GM21717 (cell line): Measurements from ENCODE around the gene ALCAM.

ENCODE experiments used
- ATAC-seq: cut with Tn5 transposase; IDR thresholded peaks from one replicate; pipeline ENCODE4 v1.9.1; 2021; ENCODE audit warnings: mild to moderate bottlenecking, moderate library complexity; ENCODE audit not compliant: unreplicated experiment

ALCAM gene

GRCh38 chr3:105466495-105467404 lies 100.0 kb downstream of the ALCAM start:
- no peak for ATAC-seq

DNA sequence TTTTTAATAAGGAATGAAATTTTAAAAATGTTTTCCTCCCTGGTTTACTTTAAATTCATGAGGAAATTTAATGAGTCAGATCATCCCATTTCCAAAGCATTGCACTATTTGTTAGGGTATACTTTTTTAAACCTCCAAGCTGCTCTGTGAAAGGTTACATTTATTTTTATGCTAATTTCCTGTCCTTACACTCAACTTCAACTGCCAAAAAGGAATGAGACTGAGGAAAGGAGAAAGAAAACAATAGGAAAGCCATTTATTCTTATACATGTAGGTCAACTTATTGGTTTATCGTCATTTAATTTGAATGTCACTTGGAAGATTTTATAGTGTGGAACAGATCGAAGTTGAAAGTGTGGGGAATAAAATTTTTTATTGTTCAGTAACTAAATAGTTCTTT lies 104.1 kb downstream of the ALCAM start:
- ATAC-seq, result no peak

DNA sequence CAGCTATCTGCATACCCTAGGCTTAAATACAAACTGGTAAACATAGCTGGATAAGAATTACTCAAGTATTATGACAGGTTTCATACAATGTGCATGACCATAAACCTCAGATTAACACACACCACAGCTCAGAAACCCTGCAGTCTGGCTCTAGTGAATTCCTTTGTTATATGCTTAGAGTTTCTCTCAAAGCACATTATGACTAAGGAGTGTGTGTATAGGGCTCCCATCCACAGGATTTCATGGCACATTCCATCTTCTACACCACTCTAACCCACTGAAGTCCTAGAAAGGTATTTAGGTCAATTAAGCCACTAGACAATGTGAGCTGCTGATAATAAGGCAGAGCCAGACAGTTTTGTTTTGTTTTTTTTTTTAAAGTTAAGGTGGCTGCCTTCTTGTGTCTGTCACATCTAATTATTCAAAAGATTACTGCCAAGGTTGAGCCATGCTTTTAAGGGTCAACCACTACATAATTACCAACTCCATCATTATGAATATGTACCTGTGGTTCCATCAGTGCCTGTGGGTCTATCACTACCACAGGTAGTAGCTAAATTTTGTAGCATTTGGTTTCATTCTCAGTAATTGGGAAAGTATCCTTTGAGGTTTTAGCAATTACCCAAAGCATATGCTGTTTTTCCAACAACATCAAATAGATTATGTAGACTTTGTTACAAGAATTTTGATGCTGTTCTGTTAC lies 107.0 kb downstream of the ALCAM start:
- peak; percentile 72 for ATAC-seq

GRCh38 chr3:105480768-105481167 lies 114.1 kb downstream of the ALCAM start:
- ATAC-seq, result no peak

GRCh38 chr3:105483476-105483875 lies 116.8 kb downstream of the ALCAM start:
- no peak for ATAC-seq

DNA sequence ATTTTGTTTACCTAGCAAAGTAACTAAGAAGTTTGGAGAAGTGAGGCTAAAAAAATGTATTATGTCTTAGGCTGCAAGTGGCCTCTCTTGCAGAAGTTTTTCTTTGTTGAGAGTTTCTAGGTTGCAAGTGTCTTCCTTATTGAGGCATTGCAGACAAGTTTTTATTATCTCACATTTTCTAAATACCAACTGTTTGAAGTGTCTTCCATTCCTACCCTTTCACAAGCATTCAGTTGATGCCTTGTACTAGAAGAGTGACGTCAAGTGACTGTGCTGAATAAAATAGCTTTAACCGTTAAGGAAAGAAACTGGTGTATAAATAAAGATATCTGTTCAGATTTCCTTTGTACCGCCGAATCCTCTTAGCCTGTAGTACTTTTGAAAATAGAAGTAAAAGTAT lies 123.3 kb downstream of the ALCAM start:
- ATAC-seq, result no peak

GRCh38 chr3:105493305-105493892 lies 126.7 kb downstream of the ALCAM start:
- ATAC-seq, result no peak

- ATAC-seq, result no peak
Observed at GRCh38 chr3:105495021-105495420, 128.3 kb downstream of the ALCAM start.

- no peak for ATAC-seq
Observed at GRCh38 chr3:105496343-105496742, 129.6 kb downstream of the ALCAM start.

DNA sequence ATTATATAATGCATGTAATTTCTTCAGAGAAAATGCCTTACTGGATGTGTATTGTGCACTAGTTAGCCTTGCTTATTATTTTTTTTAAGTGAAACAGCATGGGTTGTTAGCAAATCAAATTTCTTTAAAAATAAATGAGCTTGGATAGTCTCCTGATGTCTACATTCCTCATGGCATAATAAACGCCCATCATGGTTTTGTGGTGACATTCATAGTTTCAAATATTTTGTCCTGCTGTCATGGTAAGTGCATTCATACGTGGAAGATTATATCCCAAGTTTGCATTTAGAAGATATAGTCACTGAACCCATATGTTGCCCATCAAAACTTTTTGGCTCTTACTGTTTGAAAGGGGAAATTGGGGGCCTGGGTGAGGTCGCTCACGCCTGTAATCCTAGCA lies 130.7 kb downstream of the ALCAM start:
- ATAC-seq, result no peak

DNA sequence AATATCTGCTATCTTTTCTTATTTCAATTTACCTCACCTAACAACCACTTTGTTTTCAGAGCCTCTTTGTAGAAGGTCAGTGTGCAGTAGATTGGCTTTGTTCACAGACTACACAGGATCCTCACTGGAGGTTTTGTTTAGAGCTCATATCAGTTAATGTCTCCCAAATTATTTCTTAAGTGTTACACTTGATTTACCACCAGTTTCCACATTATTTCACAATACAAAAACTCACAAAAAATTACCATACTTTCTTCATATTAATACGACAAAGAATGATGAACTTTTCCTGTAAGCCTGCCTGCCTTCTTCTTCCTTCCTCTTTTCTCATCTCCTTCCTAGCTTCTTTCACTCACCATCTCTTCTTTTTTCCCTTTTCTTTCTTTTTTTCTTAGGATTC lies 133.3 kb downstream of the ALCAM start:
- ATAC-seq, result no peak

- ATAC-seq, result no peak
Observed at GRCh38 chr3:105502333-105502732, 135.6 kb downstream of the ALCAM start.

- no peak for ATAC-seq
Observed at GRCh38 chr3:105503191-105503593, 136.5 kb downstream of the ALCAM start.

DNA sequence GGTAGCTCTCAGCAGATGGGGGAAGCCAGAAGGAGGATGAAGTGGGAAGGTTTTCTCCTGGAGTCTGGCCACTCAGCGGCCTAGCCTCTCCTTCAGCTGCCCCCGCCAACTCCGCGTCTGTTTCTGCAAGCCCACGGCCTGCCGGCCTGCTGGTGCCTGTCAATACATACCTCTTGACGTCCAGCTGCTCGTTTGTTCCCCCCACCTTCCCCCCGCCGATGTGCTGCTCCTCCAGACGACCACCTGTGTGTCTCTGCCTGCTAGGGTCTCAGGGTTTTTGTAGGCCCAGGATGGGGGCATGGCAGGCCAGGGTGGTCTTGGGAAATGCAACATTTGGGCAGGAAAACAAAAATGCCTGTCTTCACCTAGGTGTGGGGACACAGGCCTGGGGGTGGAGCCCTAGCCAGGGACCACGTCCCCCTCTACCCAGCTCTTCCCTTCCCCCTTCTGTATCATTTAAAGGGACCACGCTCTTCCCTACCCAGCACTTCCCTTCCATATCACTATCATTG lies 137.8 kb downstream of the ALCAM start:
- ATAC-seq, result no peak

- ATAC-seq, result no peak
Observed at GRCh38 chr3:105505170-105505569, 138.5 kb downstream of the ALCAM start.

DNA sequence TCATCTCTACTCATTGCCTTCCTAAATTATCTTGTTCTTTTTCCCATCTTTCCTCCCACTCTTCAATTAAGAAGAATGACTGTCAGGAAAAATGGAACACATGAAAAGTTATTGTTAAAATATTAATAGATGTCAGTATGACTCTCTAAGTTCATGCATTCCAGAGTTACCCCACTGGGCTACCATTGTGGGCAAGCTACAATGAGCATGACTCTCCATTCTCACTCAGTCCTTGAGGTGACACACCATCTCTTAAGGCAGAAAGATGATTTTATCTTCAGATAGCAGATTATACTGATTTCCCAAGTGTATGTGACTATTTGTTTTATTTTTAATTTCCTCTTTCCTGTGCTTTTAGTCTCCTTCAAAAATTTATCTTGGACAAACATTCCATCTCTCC lies 144.3 kb downstream of the ALCAM start:
- ATAC-seq, result no peak

DNA sequence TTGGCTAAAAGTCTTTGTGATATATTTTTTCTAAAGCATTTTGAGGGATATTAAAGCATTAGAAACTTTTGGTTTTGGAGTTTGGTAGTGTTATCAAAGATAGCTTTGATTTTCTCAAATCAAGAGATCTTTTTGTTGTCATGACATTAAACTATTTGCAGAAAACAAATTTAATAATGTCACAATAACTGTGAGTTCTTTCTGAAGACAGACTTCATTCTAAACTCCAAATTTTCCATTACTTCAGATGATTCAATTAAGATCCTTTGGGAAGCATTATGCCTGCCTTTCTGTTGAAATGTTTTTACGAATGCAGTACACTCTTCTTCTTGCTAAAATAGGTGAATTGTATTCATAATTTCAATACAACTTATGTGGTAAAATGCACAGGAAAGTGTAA lies 145.4 kb downstream of the ALCAM start:
- ATAC-seq, result no peak

- no peak for ATAC-seq
Observed at GRCh38 chr3:105513042-105513441, 146.3 kb downstream of the ALCAM start.

DNA sequence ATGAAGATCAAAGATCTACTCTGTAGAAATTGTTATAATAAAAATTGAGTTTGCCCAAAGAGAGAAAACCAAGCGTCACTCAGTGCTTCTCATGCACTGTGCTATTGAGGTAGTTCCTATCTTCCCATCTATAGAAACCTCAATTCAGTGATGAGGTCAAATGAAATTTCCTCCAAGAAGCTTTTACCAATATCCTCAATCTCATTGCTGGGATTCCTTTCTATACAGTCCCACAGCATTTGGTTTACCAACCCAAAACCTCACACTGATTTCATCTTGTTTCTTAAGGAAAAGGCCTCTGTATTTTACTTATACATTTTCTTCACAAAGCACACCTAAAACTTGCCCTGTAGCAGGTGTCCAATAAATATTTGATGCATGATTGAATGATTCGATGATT lies 147.2 kb downstream of the ALCAM start:
- ATAC-seq, result no peak

DNA sequence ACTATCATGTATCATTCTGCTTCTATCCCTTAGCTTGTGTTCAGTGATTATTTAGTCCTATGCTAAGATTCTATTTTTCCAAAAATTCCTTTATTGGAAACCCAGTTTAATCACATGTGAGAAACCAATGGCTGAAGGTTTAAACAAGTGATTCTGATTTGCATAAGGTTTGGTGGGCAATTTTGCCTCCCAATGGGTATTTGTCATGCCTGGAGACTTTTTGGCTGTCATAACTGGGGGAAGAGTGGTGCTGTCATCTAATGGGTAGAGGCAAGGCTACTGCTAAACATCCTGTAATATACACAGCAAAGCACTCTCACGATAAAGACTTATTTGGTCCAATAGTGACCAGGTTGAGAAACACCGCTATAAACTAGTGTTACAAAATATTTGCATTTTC lies 148.7 kb downstream of the ALCAM start:
- no peak for ATAC-seq

DNA sequence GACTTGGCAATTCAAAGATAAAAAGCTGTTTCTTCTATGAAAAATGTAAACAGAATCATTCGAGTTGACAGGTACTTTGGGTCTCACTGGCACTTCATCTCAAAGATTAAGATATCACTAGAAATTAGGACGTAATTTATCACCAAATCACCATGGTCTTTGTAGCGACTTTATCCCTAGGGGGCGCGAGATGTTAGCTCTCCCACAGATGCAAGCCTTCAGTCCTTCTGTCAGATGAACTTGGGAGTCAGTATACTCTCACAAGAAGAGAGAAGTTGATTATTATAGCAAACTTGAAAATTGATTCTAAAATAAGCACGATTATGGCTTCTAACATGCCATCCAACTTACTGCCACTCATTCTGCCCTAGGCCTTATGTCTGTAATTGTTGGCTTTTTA lies 150.3 kb downstream of the ALCAM start:
- ATAC-seq, result no peak

DNA sequence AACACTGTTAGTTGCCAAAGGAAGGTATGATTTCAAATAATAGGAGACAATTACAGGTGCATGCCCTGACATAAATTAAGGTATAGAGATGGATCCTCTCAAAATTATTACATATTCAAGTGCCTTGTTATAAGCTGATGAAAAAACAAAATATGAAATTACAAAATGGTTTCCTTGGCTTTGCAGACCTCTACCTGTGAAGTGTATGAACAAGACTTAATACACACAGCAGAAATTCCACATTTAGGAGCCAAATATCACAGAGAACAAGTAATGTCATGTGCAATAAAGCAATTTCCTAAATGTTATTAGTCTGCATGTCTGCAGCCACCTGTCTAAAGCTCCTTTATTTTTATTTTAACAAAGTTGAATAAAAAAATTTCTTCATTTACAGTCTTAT lies 151.5 kb downstream of the ALCAM start:
- ATAC-seq, result no peak
